Eye (tissue), 1 donor: Measurements from ENCODE around the gene NOP9.
"Not testable (repeated sequence)": the region's sequence is repeated elsewhere in the genome, so short reads cannot be mapped to it uniquely, and the experiment has no call there.

ENCODE experiments used
- DNase-seq: peaks from one replicate; pipeline ENCODE4 v3.0.0-alpha.2; 2015

The NOP9 gene

GRCh38 chr14:24330973-24331674, 31.5 kb downstream of the NOP9 start:
- DNase-seq, result no peak

GRCh38 chr14:24331731-24332267, 32.1 kb downstream of the NOP9 start:
- DNase-seq, result no peak

GRCh38 chr14:24332268-24332993, 32.8 kb downstream of the NOP9 start:
- DNase-seq, result peak; percentile 93

GRCh38 chr14:24334431-24335291, 35.0 kb downstream of the NOP9 start, which contains the start of gene ADCY4:
TSS of gene ADCY4 (minus strand) at chr14:24335071. CDS start at chr14:24334652, 419 bp downstream.
- peak; percentile 48 for DNase-seq

- no peak for DNase-seq
These were observed 36.0 kb downstream of the NOP9 start for GRCh38 chr14:24335461-24336171.

GRCh38 chr14:24337144-24337823, 37.6 kb downstream of the NOP9 start:
- DNase-seq, result no peak

- DNase-seq, result no peak
These were observed 38.1 kb downstream of the NOP9 start for GRCh38 chr14:24337824-24338175.

GRCh38 chr14:24338843-24339242, 39.2 kb downstream of the NOP9 start:
- no peak for DNase-seq

- DNase-seq, result peak; percentile 51
These were observed 39.9 kb downstream of the NOP9 start, which contains the start of gene RIPK3 for GRCh38 chr14:24339284-24340151. TSS of gene RIPK3 (minus strand) at chr14:24339991. CDS start at chr14:24339826, 165 bp downstream.

GRCh38 chr14:24340606-24341005, 41.0 kb downstream of the NOP9 start:
- DNase-seq, result no peak

- DNase-seq, result no peak
These were observed 43.2 kb downstream of the NOP9 start for GRCh38 chr14:24342889-24343288.

- no peak for DNase-seq
These were observed 44.4 kb downstream of the NOP9 start for GRCh38 chr14:24343795-24344660.

- no peak for DNase-seq
These were observed 47.5 kb downstream of the NOP9 start for GRCh38 chr14:24347134-24347533.

GRCh38 chr14:24348186-24348585, 48.5 kb downstream of the NOP9 start:
- no peak for DNase-seq

- DNase-seq, result no peak
These were observed 50.1 kb downstream of the NOP9 start for GRCh38 chr14:24349742-24350141.

GRCh38 chr14:24351517-24351916, 51.9 kb downstream of the NOP9 start:
- no peak for DNase-seq

- no peak for DNase-seq
These were observed 54.2 kb downstream of the NOP9 start for GRCh38 chr14:24353559-24354481.

- DNase-seq, result not testable (repeated sequence)
These were observed 54.8 kb downstream of the NOP9 start for GRCh38 chr14:24354482-24354825.

- no peak for DNase-seq
These were observed 55.4 kb downstream of the NOP9 start for GRCh38 chr14:24355009-24355408.
